Effector memory CD4-positive, alpha-beta T cell (primary cell): Measurements from ENCODE around the gene ZBTB16.
A peak's percentile ranks its signal among the peaks of the same experiment; 100 is the strongest.

Experiments used
- DNase-seq, 3 donors: peaks; one replicate each; pipeline ENCODE4 v3.0.0-alpha.2; 2020
- H3K27ac ChIP-seq: 2 replicates; pipeline ENCODE4 v1.7.0; 2013; ENCODE audit warnings: mild to moderate bottlenecking, low read length, moderate library complexity; ENCODE audit not compliant: insufficient read depth, poor library complexity, severe bottlenecking
- H3K27me3 ChIP-seq: replicated peaks from 2 replicates; pipeline ENCODE4 v1.7.0; 2013; ENCODE audit warnings: mild to moderate bottlenecking, low read length; ENCODE audit not compliant: insufficient read depth, control insufficient read depth, poor library complexity, severe bottlenecking
- H3K36me3 ChIP-seq: 2 replicates; pipeline ENCODE4 v1.7.0; 2013; ENCODE audit warnings: mild to moderate bottlenecking, low read length, moderate library complexity; ENCODE audit not compliant: control insufficient read depth, insufficient read depth
- H3K4me1 ChIP-seq: 2 replicates; pipeline ENCODE4 v1.7.0; 2013; ENCODE audit warnings: low read length, mild to moderate bottlenecking; ENCODE audit not compliant: control insufficient read depth, insufficient read depth, poor library complexity, severe bottlenecking
- H3K4me3 ChIP-seq: 2 replicates; pipeline ENCODE4 v1.7.0; 2013; ENCODE audit warnings: low read length, low read depth, mild to moderate bottlenecking; ENCODE audit not compliant: insufficient read depth, poor library complexity, severe bottlenecking
- H3K9me3 ChIP-seq: 2 replicates; pipeline ENCODE4 v1.7.0; 2013; ENCODE audit warnings: mild to moderate bottlenecking, low read length, moderate library complexity; ENCODE audit not compliant: control insufficient read depth

The ZBTB16 gene

DNA sequence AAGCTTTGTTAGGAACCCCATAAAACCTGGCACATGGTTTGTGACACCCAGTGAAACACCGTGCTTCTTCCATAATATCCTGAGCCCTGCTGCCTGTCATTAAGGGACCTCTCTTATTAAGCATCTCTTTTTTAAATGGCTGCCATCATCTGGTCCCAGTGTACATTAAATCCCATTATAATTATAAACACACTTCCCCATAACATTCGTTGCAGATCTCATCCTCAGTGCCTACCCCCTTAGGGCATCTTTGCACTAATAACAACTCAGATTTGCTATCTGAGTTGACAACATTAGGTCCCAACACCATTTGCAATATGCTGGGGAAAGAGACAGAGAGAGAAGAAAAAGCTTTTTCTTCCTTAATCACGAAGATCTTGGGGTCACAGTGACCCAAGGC, 4.7 kb upstream of the ZBTB16 start:
- H3K9me3 ChIP-seq: no peaks in the 10 kb centered on the region
- peaks cover 9% of the 10 kb centered on the region for H3K4me1 ChIP-seq
- H3K36me3 ChIP-seq: no peaks in the 10 kb centered on the region
- H3K4me3 ChIP-seq: no peak overlapping the region
- DNase-seq: no peak
- H3K27ac ChIP-seq: no peak overlapping the region
- H3K27me3 ChIP-seq: no peaks in the 10 kb centered on the region

DNA sequence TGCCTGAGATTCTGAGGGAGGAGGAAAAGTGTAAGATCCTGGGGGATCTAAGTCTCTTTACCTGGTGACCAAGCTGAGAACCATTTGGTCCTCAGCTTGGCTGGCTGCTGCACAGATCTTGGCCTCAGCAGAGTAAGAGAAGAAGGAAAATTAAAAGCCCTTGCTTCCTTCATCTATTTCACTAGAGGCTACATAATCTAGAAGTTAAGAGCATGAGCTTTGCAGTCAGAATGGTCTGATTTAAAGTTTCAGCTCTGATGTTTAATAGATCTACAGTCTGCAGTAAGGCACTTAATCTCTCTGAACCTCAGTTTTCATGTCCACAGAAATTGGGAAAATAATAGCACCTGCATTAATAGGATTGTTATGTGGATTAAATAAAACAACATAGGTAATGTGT, 3.1 kb upstream of the ZBTB16 start:
- Histone ChIP-seq H3K4me1 (peaks cover 16% of the 10 kb centered on the region), H3K27me3 (no peaks in the 10 kb centered on the region), H3K4me3 (no peak overlapping the region), H3K9me3 (no peaks in the 10 kb centered on the region), H3K27ac (no peak overlapping the region), H3K36me3 (no peaks in the 10 kb centered on the region)
- DNase-seq: no peak

DNA sequence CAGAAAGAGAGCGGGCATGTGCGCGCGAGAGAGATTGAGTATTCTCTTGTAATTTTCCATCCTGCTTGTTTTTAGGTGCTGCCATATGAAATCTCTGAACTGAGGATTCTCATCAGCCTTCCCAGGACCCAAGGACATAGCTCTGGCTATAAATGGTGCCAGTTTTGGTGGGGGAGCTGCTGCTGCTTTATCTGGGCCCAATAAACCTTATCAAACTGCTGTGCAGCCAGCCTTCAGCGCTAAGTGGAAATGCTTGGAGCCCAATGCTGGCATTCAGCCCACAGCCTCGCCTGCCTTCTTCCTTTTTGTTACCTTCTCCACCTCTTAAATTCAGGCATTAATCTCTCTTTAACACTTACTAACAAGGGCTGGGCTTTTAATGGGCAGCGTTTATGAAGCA, 2.4 kb upstream of the ZBTB16 start:
- Histone ChIP-seq H3K4me3 (no peak overlapping the region), H3K27me3 (no peaks in the 10 kb centered on the region), H3K36me3 (no peaks in the 10 kb centered on the region), H3K9me3 (no peaks in the 10 kb centered on the region), H3K4me1 (peaks cover 18% of the 10 kb centered on the region), H3K27ac (no peak overlapping the region)
- DNase-seq: no peak

DNA sequence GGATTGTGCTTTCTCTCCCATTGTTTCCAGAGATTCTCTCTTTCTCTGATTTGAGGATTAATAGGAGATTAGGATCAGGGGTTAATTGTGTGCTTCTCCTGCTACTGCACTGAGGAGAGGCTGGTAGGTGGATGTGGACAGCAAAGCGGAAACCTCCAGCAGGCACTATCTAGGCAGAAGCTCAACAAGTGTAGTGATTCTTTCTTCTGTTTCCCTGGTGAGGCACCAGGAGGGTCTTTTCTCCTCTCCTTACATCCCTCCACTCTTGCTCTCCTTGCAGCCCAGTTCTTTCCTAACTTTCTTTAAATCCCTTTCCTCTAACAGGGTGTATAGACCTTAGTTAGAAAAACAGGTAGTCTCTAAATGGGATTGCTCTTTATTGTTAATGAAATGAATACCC, 1.9 kb upstream of the ZBTB16 start:
- H3K9me3 ChIP-seq: no peaks in the 10 kb centered on the region
- H3K4me3 ChIP-seq: no peak overlapping the region
- no peaks in the 10 kb centered on the region for H3K36me3 ChIP-seq
- DNase-seq: no peak
- H3K27ac ChIP-seq: no peak overlapping the region
- no peaks in the 10 kb centered on the region for H3K27me3 ChIP-seq
- H3K4me1 ChIP-seq: peaks cover 18% of the 10 kb centered on the region

DNA sequence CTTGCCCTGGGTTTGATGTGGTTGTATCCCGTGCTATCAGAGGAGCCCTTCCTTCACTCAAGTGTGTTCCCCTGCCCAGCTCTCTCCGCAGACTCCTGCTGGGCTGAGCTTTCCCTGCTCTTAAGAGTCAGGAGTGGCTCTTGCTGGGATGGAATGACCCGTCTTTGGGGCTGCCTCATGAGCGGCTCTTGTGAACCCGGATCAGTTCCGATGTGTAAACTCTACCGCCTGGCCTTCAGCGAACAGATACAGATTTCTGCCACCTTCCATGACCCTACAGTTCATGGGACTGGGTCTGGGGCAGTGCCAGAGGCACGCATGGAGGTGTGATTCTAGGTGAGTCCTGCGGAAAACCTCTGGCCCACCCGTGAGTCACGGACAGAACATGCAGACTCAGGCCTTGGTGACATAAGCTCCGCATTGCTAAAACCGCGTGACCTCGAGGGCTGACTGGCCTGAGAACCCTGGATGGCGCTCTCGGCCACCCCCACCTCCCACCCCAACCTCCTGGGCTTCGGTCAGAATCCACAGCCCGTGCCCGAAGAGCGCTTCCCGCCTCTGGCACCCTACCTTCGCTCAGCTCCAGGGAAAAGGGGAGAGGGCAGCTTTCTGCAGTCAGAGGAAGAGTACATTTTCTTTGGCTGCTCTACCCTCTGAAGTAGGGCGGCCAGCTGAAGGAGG, 1.3 kb upstream of the ZBTB16 start:
- H3K27me3 ChIP-seq: no peaks in the 10 kb centered on the region
- DNase-seq: no peak

DNA sequence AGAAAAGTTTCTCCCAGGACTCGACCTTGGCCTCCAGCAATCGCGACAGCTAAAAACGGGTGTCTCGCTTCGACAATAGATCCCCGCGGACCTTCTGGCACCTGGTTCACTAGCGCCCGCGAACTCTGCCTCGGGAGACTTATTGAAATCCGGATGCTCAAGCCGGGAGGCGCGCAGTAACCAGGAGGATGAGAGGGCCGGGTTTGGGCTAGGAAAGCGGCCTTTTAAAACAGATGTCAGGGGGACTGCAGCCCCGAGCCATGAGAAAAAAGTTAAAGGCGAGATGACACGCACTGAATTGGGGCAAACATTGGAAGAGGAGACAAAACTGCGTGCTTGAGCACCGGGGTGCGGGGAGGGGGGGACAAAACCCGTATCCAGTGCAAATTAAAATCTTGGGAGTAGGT, 637 bp upstream of the ZBTB16 start:
- H3K27me3 ChIP-seq: no peaks in the 10 kb centered on the region
- peak overlapping the region; percentile 45 for H3K27ac ChIP-seq

More for the DNA sequence above, 1.3 kb upstream of the ZBTB16 start:
- Histone ChIP-seq H3K4me3 (peak overlapping the region; percentile 60), H3K9me3 (no peaks in the 10 kb centered on the region), H3K36me3 (no peaks in the 10 kb centered on the region), H3K27ac (no peak overlapping the region), H3K4me1 (peaks cover 18% of the 10 kb centered on the region)

DNA sequence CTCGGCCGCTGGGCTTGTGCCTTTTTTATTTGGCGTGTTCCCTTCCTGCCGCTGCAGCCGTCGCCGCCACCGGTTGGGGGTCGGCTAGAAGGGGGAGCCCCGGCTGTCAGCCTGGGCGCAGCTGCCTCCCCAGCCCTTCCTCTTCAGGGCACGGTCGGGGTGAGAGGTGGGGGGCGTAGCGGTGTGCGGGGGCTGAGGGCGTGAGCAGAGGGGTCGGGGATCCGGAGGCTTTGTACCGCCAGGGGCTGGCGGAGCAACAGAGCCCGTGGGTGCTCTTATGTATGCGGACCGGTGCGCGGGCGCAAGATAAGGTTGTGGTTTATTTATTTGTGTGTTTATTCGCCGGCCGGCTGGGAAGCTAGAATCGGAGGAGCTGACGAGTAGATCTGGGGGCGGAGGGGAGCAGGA, 477 bp downstream of the ZBTB16 start:
- peak overlapping the region; percentile 66 for H3K27ac ChIP-seq
- no peaks in the 10 kb centered on the region for H3K27me3 ChIP-seq
- H3K9me3 ChIP-seq: no peaks in the 10 kb centered on the region
- H3K36me3 ChIP-seq: no peaks in the 10 kb centered on the region
- no peak for DNase-seq
- peak overlapping the region; percentile 73 for H3K4me3 ChIP-seq
- peaks cover 18% of the 10 kb centered on the region for H3K4me1 ChIP-seq

More for the DNA sequence above, 637 bp upstream of the ZBTB16 start:
- DNase-seq: no peak
- Histone ChIP-seq H3K4me3 (peak overlapping the region; percentile 60), H3K9me3 (no peaks in the 10 kb centered on the region), H3K36me3 (no peaks in the 10 kb centered on the region), H3K4me1 (peaks cover 18% of the 10 kb centered on the region)

DNA sequence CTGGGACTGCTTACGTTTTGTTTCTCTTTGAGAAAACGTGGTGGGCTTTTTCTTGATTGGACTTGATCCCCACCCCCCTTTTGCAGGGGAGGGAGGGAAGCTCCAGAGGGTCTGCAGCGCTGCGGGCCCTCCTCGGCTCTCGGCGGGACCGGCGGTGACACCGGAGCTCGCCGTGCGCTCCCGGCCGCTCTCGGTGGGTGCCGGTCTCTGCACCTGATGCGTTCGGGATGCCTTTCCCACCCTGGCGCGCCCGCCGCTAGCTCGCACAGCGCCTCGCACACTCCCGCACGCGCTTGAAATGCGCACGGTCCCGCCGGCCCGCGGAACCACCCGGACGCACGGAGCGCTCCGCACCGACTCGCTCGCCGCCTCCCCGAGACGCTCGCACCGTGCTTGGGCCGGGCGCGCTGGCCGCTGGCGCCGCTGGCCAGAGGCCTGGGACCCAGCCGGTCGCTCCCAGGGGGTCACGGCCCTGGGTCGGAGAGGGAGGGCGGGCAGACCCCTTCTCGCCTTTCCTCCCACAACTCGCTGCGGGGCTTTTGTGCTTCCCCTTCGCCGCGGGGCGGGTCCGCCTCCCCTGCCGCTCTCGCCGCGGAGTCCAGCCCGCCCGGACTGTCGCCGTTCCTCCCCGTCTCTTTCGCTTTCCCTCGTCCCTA, 1.0 kb downstream of the ZBTB16 start:
- Histone ChIP-seq H3K4me1 (peaks cover 18% of the 10 kb centered on the region), H3K9me3 (no peaks in the 10 kb centered on the region), H3K27ac (peak overlapping the region; percentile 66), H3K36me3 (no peaks in the 10 kb centered on the region), H3K27me3 (no peaks in the 10 kb centered on the region), H3K4me3 (peak overlapping the region; percentile 73)
- DNase-seq: no peak

DNA sequence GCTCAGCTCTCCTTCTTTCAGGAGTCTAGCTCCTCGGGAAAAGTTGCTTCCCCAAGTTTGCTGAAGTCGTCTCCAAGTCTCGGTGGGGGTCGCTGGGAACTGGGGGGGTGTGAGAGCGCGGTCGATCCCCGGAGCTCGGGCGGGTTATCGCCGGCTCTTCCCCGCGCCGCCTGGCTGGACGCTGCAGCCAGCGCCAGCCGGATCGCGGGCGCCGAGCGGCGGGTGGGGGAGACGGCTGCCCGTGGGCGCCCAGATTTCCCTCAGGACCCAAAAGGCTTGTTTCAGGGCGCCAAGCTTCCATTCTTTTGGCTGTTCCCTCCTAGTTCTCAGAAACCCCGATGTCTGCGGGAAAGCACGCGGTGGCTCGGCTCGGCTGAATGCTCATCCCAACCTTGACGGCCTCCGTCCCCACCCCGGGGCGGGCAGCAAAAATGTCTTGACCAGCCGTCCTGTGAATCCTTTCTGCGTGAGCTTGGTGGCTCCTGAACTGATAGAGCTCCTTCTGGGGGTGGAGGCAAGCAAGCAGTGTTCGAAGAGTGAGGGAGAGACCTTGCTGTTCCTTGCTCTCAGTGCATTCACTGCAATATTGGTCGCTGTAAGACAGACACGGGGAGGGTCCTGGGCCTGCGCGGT, 1.7 kb downstream of the ZBTB16 start:
- no peak for DNase-seq
- H3K27me3 ChIP-seq: no peaks in the 10 kb centered on the region
- H3K27ac ChIP-seq: peak overlapping the region; percentile 66

DNA sequence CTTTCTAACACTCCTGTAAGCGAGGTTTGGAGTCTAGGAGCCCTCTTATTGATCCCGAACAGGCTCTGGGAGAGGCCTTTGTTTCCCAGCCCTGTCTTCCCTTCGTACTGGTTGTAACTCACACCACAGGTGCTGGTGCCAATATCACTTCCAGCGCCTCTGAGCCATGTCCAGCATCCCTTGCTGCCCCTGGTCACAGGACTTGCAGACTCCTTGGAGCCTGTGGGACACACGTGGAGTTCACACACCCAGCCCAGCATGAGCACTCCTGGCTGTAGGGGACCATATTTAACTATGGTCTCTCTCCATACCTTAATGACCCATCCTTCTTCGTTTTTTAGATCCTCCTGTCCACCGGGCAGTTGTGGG, 2.2 kb downstream of the ZBTB16 start:
- Histone ChIP-seq H3K4me1 (peaks cover 18% of the 10 kb centered on the region), H3K4me3 (peak overlapping the region; percentile 73), H3K27ac (peak overlapping the region; percentile 66), H3K36me3 (no peaks in the 10 kb centered on the region), H3K9me3 (no peaks in the 10 kb centered on the region), H3K27me3 (no peaks in the 10 kb centered on the region)
- no peak for DNase-seq

More for the DNA sequence above, 1.7 kb downstream of the ZBTB16 start:
- H3K36me3 ChIP-seq: no peaks in the 10 kb centered on the region
- no peaks in the 10 kb centered on the region for H3K9me3 ChIP-seq
- peaks cover 18% of the 10 kb centered on the region for H3K4me1 ChIP-seq
- peak overlapping the region; percentile 73 for H3K4me3 ChIP-seq
